ENCODE measurements around the gene RCBTB1.
"Not testable (repeated sequence)": the region's sequence is repeated elsewhere in the genome, so short reads cannot be mapped to it uniquely, and the experiment has no call there.

Gene RCBTB1

GRCh38 chr13:49607761-49608160 is 22.4 kb upstream of the RCBTB1 start:
- no peaks in the 10 kb centered on the region for H3K36me3 ChIP-seq (ENCODE audit: control insufficient read depth, insufficient read depth, low read length)
- no peaks in the 10 kb centered on the region for H3K27me3 ChIP-seq (replicated peaks; ENCODE audit: control insufficient read depth, insufficient read depth, low read length)
- no peak for DNase-seq (ENCODE audit: extremely low read depth, insufficient read length)
- H3K4me3 ChIP-seq (replicated peaks; ENCODE audit: low read depth, low read length), result no peak overlapping the region
- TF ChIP-seq CTCF (IDR thresholded peaks at IDR 0.05; ENCODE audit: insufficient read depth, low read length, poor library complexity, severe bottlenecking), result no peak

GRCh38 chr13:49606747-49607648 is 21.6 kb upstream of the RCBTB1 start:
- Histone ChIP-seq H3K27me3 (replicated peaks; ENCODE audit: control insufficient read depth, insufficient read depth, low read length) (no peaks in the 10 kb centered on the region), H3K36me3 (ENCODE audit: control insufficient read depth, insufficient read depth, low read length) (no peaks in the 10 kb centered on the region), H3K4me3 (replicated peaks; ENCODE audit: low read depth, low read length) (peak overlapping the region; percentile 52)
- DNase-seq (ENCODE audit: extremely low read depth, insufficient read length), result peak; percentile 34
- TF ChIP-seq CTCF (IDR thresholded peaks at IDR 0.05; ENCODE audit: insufficient read depth, low read length, poor library complexity, severe bottlenecking), result peak; percentile 79

- no peak for TF ChIP-seq CTCF (IDR thresholded peaks at IDR 0.05; ENCODE audit: insufficient read depth, low read length, poor library complexity, severe bottlenecking)
- Histone ChIP-seq H3K27me3 (replicated peaks; ENCODE audit: control insufficient read depth, insufficient read depth, low read length) (no peaks in the 10 kb centered on the region), H3K36me3 (ENCODE audit: control insufficient read depth, insufficient read depth, low read length) (no peaks in the 10 kb centered on the region), H3K4me3 (replicated peaks; ENCODE audit: low read depth, low read length) (no peak overlapping the region)
- DNase-seq (ENCODE audit: extremely low read depth, insufficient read length), result no peak
These were observed 19.2 kb upstream of the RCBTB1 start for GRCh38 chr13:49604570-49604969.

- H3K36me3 ChIP-seq (ENCODE audit: control insufficient read depth, insufficient read depth, low read length); H3K4me3 ChIP-seq (replicated peaks; ENCODE audit: low read depth, low read length); H3K27me3 ChIP-seq (replicated peaks; ENCODE audit: control insufficient read depth, insufficient read depth, low read length); DNase-seq (ENCODE audit: extremely low read depth, insufficient read length): not testable (repeated sequence)
These were observed 17.3 kb upstream of the RCBTB1 start for GRCh38 chr13:49602615-49603014.

- Histone ChIP-seq H3K36me3 (ENCODE audit: control insufficient read depth, insufficient read depth, low read length) (no peaks in the 10 kb centered on the region), H3K27me3 (replicated peaks; ENCODE audit: control insufficient read depth, insufficient read depth, low read length) (no peaks in the 10 kb centered on the region), H3K4me3 (replicated peaks; ENCODE audit: low read depth, low read length) (no peak overlapping the region)
- no peak for TF ChIP-seq CTCF (IDR thresholded peaks at IDR 0.05; ENCODE audit: insufficient read depth, low read length, poor library complexity, severe bottlenecking)
- DNase-seq (ENCODE audit: extremely low read depth, insufficient read length), result no peak
These were observed 16.6 kb upstream of the RCBTB1 start for GRCh38 chr13:49602005-49602404.

- Histone ChIP-seq H3K4me3 (replicated peaks; ENCODE audit: low read depth, low read length) (no peak overlapping the region), H3K36me3 (ENCODE audit: control insufficient read depth, insufficient read depth, low read length) (no peaks in the 10 kb centered on the region), H3K27me3 (replicated peaks; ENCODE audit: control insufficient read depth, insufficient read depth, low read length) (no peaks in the 10 kb centered on the region)
- no peak for DNase-seq (ENCODE audit: extremely low read depth, insufficient read length)
- TF ChIP-seq CTCF (IDR thresholded peaks at IDR 0.05; ENCODE audit: insufficient read depth, low read length, poor library complexity, severe bottlenecking), result no peak
These were observed 11.8 kb upstream of the RCBTB1 start for GRCh38 chr13:49597043-49597641.

All from GM06990 (cell line).